ENCODE measurements around the gene PAPPA2. TPM values are rescaled to one million over a fixed set of nuclear protein-coding genes. Genes with fewer than 3 reads are reported as not detected.

PAPPA2 gene
- total RNA-seq, 1 experiment from 2014 or later: 0.81 TPM

GRCh38 chr1:176575991-176576390, 113.0 kb downstream of the PAPPA2 start:
- H3K18ac ChIP-seq (ENCODE audit: insufficient read length, low read depth, low read length): no peak overlapping the region
- no peak overlapping the region for H4K91ac ChIP-seq (ENCODE audit: insufficient read length, low read depth, low read length)
- no peak overlapping the region for H3K4me2 ChIP-seq (ENCODE audit: insufficient read depth, insufficient read length, low read length)
- H2BK5ac ChIP-seq (ENCODE audit: insufficient read length, low read length): no peak overlapping the region
- H3K27ac ChIP-seq (ENCODE audit: insufficient read length, low read depth, low read length): no peak overlapping the region
- no peak overlapping the region for H2AK5ac ChIP-seq (ENCODE audit: insufficient read length, low read length)
- H2AFZ ChIP-seq (ENCODE audit: low read length): no peak overlapping the region
- H4K8ac ChIP-seq (replicated peaks; ENCODE audit: insufficient read length, low read depth, low read length): no peak overlapping the region
- no peak overlapping the region for H3T11ph ChIP-seq (ENCODE audit: low read length)
- H4K20me1 ChIP-seq (ENCODE audit: control insufficient read depth, insufficient read depth, insufficient read length): no peaks in the 10 kb centered on the region
- no CpG with 5 or more reads among the region's 1 CpG for WGBS (ENCODE audit: extremely low coverage, insufficient read length, low lambda C conversion rate)
- H3K9me3 ChIP-seq (ENCODE audit: control insufficient read depth, low read depth, low read length): no peaks in the 10 kb centered on the region
- H3K56ac ChIP-seq (ENCODE audit: insufficient read length, low read depth, low read length): no peak overlapping the region
- H2BK12ac ChIP-seq (ENCODE audit: insufficient read length, low read depth, low read length): no peak overlapping the region
- H3K9ac ChIP-seq (ENCODE audit: extremely low read depth, insufficient read length, low read length): no peak overlapping the region
- H3K14ac ChIP-seq (ENCODE audit: insufficient read depth, low read length): no peak overlapping the region
- H3K23me2 ChIP-seq (ENCODE audit: insufficient read length, low read depth, low read length, poor library complexity, severe bottlenecking): no peaks in the 10 kb centered on the region
- no peak overlapping the region for H4K5ac ChIP-seq (ENCODE audit: insufficient read length, low read depth, low read length)
- no peaks in the 10 kb centered on the region for H3K79me1 ChIP-seq (ENCODE audit: insufficient read depth, low read depth, low read length, poor library complexity, severe bottlenecking)
- Mint-ChIP-seq H3K27me3 (ENCODE audit: low read depth) (no peaks in the 10 kb centered on the region), H3K4me1 (no peaks in the 10 kb centered on the region), H3K36me3 (ENCODE audit: insufficient read depth in 1 of 3, low read depth in 3 of 3) (no peaks in the 10 kb centered on the region), H3K4me3 (no peak overlapping the region), H3K9me3 (no peaks in the 10 kb centered on the region), H3K27ac (no peak overlapping the region)
- H3K27me3 ChIP-seq (ENCODE audit: insufficient read depth, low read length): no peaks in the 10 kb centered on the region
- no peak overlapping the region for H3K23ac ChIP-seq (ENCODE audit: insufficient read length, low read depth, low read length)
- no peak for DNase-seq
- no peak for TF ChIP-seq CTCF (conservative IDR thresholded peaks at IDR 0.05)
- H3K4me1 ChIP-seq (ENCODE audit: insufficient read depth, low read length): no peaks in the 10 kb centered on the region
- no peak overlapping the region for H2BK15ac ChIP-seq (ENCODE audit: low read depth, low read length)
- no peak overlapping the region for H3K4ac ChIP-seq (ENCODE audit: low read depth, low read length)
- no peaks in the 10 kb centered on the region for H3K79me2 ChIP-seq (ENCODE audit: insufficient read depth, low read length)
- H2BK20ac ChIP-seq (ENCODE audit: low read depth, low read length, poor library complexity, severe bottlenecking): no peak overlapping the region
- no peak overlapping the region for H2BK120ac ChIP-seq (ENCODE audit: low read depth, low read length, poor library complexity, severe bottlenecking)
